PC-9 (cell line): Measurements from ENCODE around the gene BTRC. TPM values are rescaled to one million over a fixed set of nuclear protein-coding genes. Genes with fewer than 3 reads are reported as not detected.
A peak's percentile ranks its signal among the peaks of the same experiment; 100 is the strongest.
"Not testable (repeated sequence)": the region's sequence is repeated elsewhere in the genome, so short reads cannot be mapped to it uniquely, and the experiment has no call there.

Experiments
- BruUV-seq: library from RNA; stranded (reverse); fragments of 400-500 nt; replicated peaks from 2 replicates; lab custom pipeline; 2021; lab: Mats Ljungman, UMichigan
- CTCF ChIA-PET: fragments of 300-600 bp; sonication (Branson Sonifier 250); formaldehyde crosslinking; loops from one replicate; lab custom pipeline; 2022; ENCODE audit warnings: antibody characterized with exemption; lab: Charles Lee
- POLR2A ChIA-PET: fragments of 300-600 bp; sonication (Branson Sonifier 250); formaldehyde crosslinking; loops from one replicate; lab custom pipeline; 2022; ENCODE audit warnings: antibody characterized with exemption; ENCODE audit not compliant: unreplicated experiment; lab: Charles Lee
- DNase-seq, 2 experiments: peaks; one replicate each; pipeline versions ENCODE4 v3.0.0 to v3.0.0-alpha.2; 2015 to 2022; ENCODE audit warnings: mixed read lengths in 1 of 2
- H2AFZ ChIP-seq: fragments of 200-600 bp; sonication (generic); 2 replicates; pipeline ENCODE4 v1.8.1; 2017; ENCODE audit warnings: antibody characterized with exemption
- H3F3A ChIP-seq: fragments of 200-600 bp; sonication (generic); 2 replicates; pipeline ENCODE4 v1.8.1; 2017; ENCODE audit warnings: antibody characterized with exemption, mild to moderate bottlenecking, low read depth; ENCODE audit not compliant: insufficient read depth
- H3K27ac ChIP-seq: fragments of 200-600 bp; sonication (generic); 2 replicates; pipeline ENCODE4 v1.6.1; 2016; ENCODE audit warnings: mixed run types
- H3K27me3 ChIP-seq: fragments of 200-600 bp; sonication (generic); 2 replicates; pipeline ENCODE4 v1.6.1; 2016; ENCODE audit warnings: low read depth, mixed run types; ENCODE audit not compliant: insufficient read depth
- H3K36me3 ChIP-seq: fragments of 200-600 bp; sonication (generic); 2 replicates; pipeline ENCODE4 v1.6.1; 2016; ENCODE audit warnings: low read depth, mixed run types
- H3K4me1 ChIP-seq: fragments of 200-600 bp; sonication (generic); replicated peaks from 2 replicates; pipeline ENCODE4 v1.6.1; 2016; ENCODE audit warnings: mixed run types; ENCODE audit not compliant: insufficient read depth
- H3K4me2 ChIP-seq: fragments of 200-600 bp; sonication (generic); 2 replicates; pipeline ENCODE4 v1.6.1; 2017; ENCODE audit warnings: mixed run types
- H3K4me3 ChIP-seq: fragments of 200-600 bp; sonication (generic); 2 replicates; pipeline ENCODE4 v1.6.1; 2016; ENCODE audit warnings: mixed run types
- H3K79me2 ChIP-seq: fragments of 200-600 bp; sonication (generic); 2 replicates; pipeline ENCODE4 v1.6.1; 2017; ENCODE audit warnings: low read depth, mixed run types
- H3K9me2 ChIP-seq: fragments of 200-600 bp; sonication (generic); 2 replicates; pipeline ENCODE4 v1.8.1; 2017; ENCODE audit warnings: mild to moderate bottlenecking; ENCODE audit not compliant: insufficient read depth
- H3K9me3 ChIP-seq: fragments of 200-600 bp; sonication (generic); 2 replicates; pipeline ENCODE4 v1.8.1; 2016; ENCODE audit warnings: low read depth; ENCODE audit not compliant: insufficient read depth
- H4K20me1 ChIP-seq: fragments of 200-600 bp; sonication (generic); 2 replicates; pipeline ENCODE4 v1.8.1; 2017; ENCODE audit not compliant: insufficient read depth
- EZH2 ChIP-seq: fragments of 200-600 bp; sonication (generic); IDR thresholded peaks from 2 replicates; pipeline ENCODE4 v1.8.0; 2017; ENCODE audit warnings: antibody characterized with exemption, low read depth
- intact Hi-C: fragments of 100-400 bp; cut with micrococcal nuclease; formaldehyde crosslinking; loops from one replicate; pipeline ENCODE4 v1.10.0; 2022; ENCODE audit not compliant: unreplicated experiment
- total RNA-seq: library from RNA; stranded (reverse); gene quantifications from 2 replicates; pipeline ENCODE4 v1.2.3, GENCODE V29; 2021
- TF ChIP-seq, protein P1 (sequence below): fragments of 200-600 bp; sonication (generic); conservative IDR thresholded peaks from 2 replicates; pipeline ENCODE4 v1.6.1; 2017; ENCODE audit warnings: mixed run types, antibody characterized with exemption, mild to moderate bottlenecking, moderate library complexity

BTRC gene
- total RNA-seq, 1 experiment from 2014 or later, result 15.6 TPM

GRCh38 chr10:101585841-101586240, 231.9 kb downstream of the BTRC start:
- Histone ChIP-seq H3K4me3 (no peak overlapping the region), H3K36me3 (no peaks in the 10 kb centered on the region), H3F3A (no peaks in the 10 kb centered on the region), H3K79me2 (peaks cover 10% of the 10 kb centered on the region), H3K9me3 (no peaks in the 10 kb centered on the region), H3K27ac (no peak overlapping the region), H3K27me3 (no peaks in the 10 kb centered on the region), H3K4me2 (no peak overlapping the region), H3K4me1 (peaks cover 12% of the 10 kb centered on the region; the same call in 1 of the 2 replicates), H3K9me2 (no peaks in the 10 kb centered on the region), H2AFZ (no peak overlapping the region), H4K20me1 (no peaks in the 10 kb centered on the region)
- ChIA-PET CTCF (no interaction called here), POLR2A (no interaction called here)
- no peak for TF ChIP-seq EZH2
- TF ChIP-seq, protein P1, sequence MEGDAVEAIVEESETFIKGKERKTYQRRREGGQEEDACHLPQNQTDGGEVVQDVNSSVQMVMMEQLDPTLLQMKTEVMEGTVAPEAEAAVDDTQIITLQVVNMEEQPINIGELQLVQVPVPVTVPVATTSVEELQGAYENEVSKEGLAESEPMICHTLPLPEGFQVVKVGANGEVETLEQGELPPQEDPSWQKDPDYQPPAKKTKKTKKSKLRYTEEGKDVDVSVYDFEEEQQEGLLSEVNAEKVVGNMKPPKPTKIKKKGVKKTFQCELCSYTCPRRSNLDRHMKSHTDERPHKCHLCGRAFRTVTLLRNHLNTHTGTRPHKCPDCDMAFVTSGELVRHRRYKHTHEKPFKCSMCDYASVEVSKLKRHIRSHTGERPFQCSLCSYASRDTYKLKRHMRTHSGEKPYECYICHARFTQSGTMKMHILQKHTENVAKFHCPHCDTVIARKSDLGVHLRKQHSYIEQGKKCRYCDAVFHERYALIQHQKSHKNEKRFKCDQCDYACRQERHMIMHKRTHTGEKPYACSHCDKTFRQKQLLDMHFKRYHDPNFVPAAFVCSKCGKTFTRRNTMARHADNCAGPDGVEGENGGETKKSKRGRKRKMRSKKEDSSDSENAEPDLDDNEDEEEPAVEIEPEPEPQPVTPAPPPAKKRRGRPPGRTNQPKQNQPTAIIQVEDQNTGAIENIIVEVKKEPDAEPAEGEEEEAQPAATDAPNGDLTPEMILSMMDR, result no peak
- intact Hi-C loops, result no loop called here
- no peak for DNase-seq
- BruUV-seq, result no TSS peak

DNA sequence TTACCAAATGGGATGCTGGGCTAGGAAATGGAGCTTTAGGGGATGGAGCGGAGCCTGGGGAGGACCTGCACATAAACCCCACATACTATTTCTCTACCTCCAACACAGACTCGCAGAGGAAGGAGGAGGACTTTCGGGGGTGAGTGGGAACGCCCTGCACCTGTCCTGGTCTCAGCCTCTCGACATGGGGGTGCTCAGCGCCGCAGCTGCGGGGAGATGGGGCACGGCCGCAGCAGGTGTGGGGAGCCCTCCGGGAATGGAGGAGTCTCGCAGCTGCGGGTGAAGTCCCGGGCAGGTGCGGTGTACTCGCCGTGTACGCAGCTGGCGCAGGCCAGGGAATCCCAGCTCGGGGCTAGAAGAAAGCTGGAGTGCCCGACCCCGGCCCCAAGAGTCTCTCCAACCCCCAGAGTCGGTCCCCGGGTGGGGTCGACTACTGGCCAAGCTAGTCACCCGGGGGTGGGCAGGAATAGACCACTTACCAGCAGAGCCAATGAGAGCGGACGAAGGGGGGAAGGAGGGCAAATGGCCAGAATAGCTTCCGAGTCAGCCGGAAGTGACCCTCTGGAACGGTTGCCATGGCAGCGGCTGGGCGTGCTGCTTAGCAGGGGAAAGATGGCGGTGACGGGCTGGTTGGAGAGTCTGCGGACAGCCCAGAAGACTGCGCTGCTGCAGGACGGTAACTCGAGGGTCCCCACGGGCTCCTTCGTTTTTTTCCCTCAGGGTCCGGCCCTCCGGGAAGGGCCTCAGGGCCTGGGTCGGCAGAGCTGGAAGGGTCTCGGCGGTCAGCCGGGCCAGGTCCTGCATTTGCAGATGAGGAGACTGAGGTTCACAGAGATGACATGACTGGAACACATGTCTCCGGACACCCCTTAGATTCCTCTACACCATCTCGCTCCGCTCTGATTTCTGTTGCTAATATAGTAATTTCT, 234.0 kb downstream of the BTRC start, which contains the start of the genes DPCD and POLL:
TSS of gene DPCD (plus strand) at position 597 of the 929 bp plus-strand sequence. CDS start at position 613, 16 bp downstream.
TSS of gene POLL (minus strand) at position 533 of the 929 bp plus-strand sequence. CDS start 897 bp downstream, outside the sequence.
- Histone ChIP-seq H3K9me2 (no peaks in the 10 kb centered on the region), H3K79me2 (peaks cover 10% of the 10 kb centered on the region), H3K4me3 (peak within 1 kb of the TSS; percentile 97), H3K27ac (no peak within 1 kb of the TSS), H4K20me1 (no peaks in the 10 kb centered on the region), H3K27me3 (no peaks in the 10 kb centered on the region), H2AFZ (peak within 1 kb of the TSS; percentile 89), H3K36me3 (no peaks in the 10 kb centered on the region), H3K4me1 (peaks cover 12% of the 10 kb centered on the region; the same call in 1 of the 2 replicates), H3K9me3 (no peaks in the 10 kb centered on the region), H3K4me2 (peak within 1 kb of the TSS; percentile 93), H3F3A (no peaks in the 10 kb centered on the region)
- ChIA-PET POLR2A (interaction anchor here (0.6 kb wide), 2 partner anchors 10 to 271 kb away, joined by 3 to 5 read pairs; no protein-coding TSS in a partner anchor), CTCF (interaction anchor here (0.6 kb wide), 2 partner anchors 15 to 17 kb away, joined by 3 to 16 read pairs; no protein-coding TSS in a partner anchor)
- TF ChIP-seq EZH2, result no peak
- TF ChIP-seq, protein P1, result no peak
- DNase-seq, result peak; percentile 79 to 83
- no TSS peak for BruUV-seq
- intact Hi-C loops, result no loop called here

- Histone ChIP-seq H3K4me1 (peaks cover 12% of the 10 kb centered on the region; the same call in 1 of the 2 replicates), H3K36me3 (no peaks in the 10 kb centered on the region), H3K79me2 (peaks cover 10% of the 10 kb centered on the region), H3F3A (no peaks in the 10 kb centered on the region), H3K9me3 (no peaks in the 10 kb centered on the region), H2AFZ (peak overlapping the region; percentile 89; the same call in 1 of the 2 replicates), H4K20me1 (no peaks in the 10 kb centered on the region), H3K27me3 (no peaks in the 10 kb centered on the region), H3K9me2 (no peaks in the 10 kb centered on the region), H3K4me3 (peak overlapping the region; percentile 97), H3K27ac (no peak overlapping the region), H3K4me2 (peak overlapping the region; percentile 93)
- CTCF ChIA-PET, result no interaction called here
- intact Hi-C loops, result no loop called here
- no TSS peak for BruUV-seq
- DNase-seq, result peak in 1 of 2 experiments; percentile 37
- POLR2A ChIA-PET, result no interaction called here
- TF ChIP-seq, protein P1, result no peak
- no peak for TF ChIP-seq EZH2
Observed at GRCh38 chr10:101588879-101589278, 234.9 kb downstream of the BTRC start.

DNA sequence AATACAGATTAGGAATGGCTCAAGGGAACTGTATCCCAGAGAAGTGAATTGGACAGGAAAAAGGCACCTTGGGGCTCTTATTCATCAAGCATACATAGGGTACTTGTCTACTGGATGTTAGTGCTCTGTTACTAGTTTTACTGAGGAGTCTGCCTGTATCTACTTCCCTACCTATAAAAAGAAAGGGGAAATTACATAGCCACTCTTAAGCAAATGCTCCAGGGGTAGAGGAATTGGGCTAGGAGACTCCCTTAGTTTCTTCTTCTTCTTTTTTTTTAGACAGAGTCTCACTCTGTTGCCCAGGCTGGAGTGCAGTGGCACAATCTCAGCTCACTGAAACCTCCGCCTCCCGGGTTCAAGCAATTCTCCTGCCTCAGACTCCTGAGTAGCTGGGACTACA, 239.4 kb downstream of the BTRC start:
- H3K9me2 ChIP-seq, H4K20me1 ChIP-seq, intact Hi-C loops, CTCF ChIA-PET, H3K79me2 ChIP-seq, BruUV-seq, H3K27ac ChIP-seq, DNase-seq, H3K4me1 ChIP-seq, H3K27me3 ChIP-seq, H3K4me2 ChIP-seq, H2AFZ ChIP-seq, H3K36me3 ChIP-seq, POLR2A ChIA-PET, H3F3A ChIP-seq, H3K4me3 ChIP-seq, H3K9me3 ChIP-seq: not testable (repeated sequence)
